K562 (cell line): ENCODE measurements around the gene ATP4B. TPM values are rescaled to one million over a fixed set of nuclear protein-coding genes. Genes with fewer than 3 reads are reported as not detected.
A peak's percentile ranks its signal among the peaks of the same experiment; 100 is the strongest.

Experiments
- ATAC-seq: fragments of 200-7000 bp; cut with Tn5 transposase; 3 replicates; pipeline ENCODE4 v1.9.1; 2020; ENCODE audit warnings: moderate library complexity
- BruUV-seq: library from RNA; stranded (reverse); fragments of 400-500 nt; replicated peaks from 2 replicates; lab custom pipeline; 2021; lab: Mats Ljungman, UMichigan
- CTCF ChIA-PET: fragments of 300-600 bp; formaldehyde crosslinking; extraction: SDS; loops from one replicate; lab custom pipeline; 2021; ENCODE audit warnings: low intra/inter-chr PET ratio; lab: Yijun Ruan, JAX
- POLR2A ChIA-PET: fragments of 300-600, 350-650 bp; sonication (Branson Sonifier 250); formaldehyde crosslinking; extraction: SDS; loops from one replicate; lab custom pipeline; 2021; ENCODE audit warnings: antibody characterized with exemption, inconsistent platforms; lab: Yijun Ruan, JAX
- DNase-seq, 4 experiments: peaks; one replicate each; pipeline versions ENCODE4 v3.0.0 to v3.0.0-alpha.2; 2011 to 2018; ENCODE audit warnings: low spot score in 3 of 4, mixed read lengths in 3 of 4; ENCODE audit errors: extremely low read depth in 1 of 4
- FAIRE-seq: peaks from 2 replicates; lab custom pipeline; 2011; peaks lifted over from hg19 to GRCh38; lab: Jason Lieb, UNC
- H2AFZ ChIP-seq: 2 replicates; pipeline ENCODE4 v1.6.0; 2011; ENCODE audit warnings: low read depth, low read length, control low read depth, inconsistent platforms
- H3K27ac ChIP-seq: fragments of 200-600 bp; 3 replicates; pipeline ENCODE4 v1.8.0; 2011; ENCODE audit warnings: low read depth, mild to moderate bottlenecking, control low read depth, inconsistent platforms, low read length, moderate library complexity, mixed read lengths; ENCODE audit errors: extremely low read depth
- H3K27me3 ChIP-seq, 2 experiments: fragments of 300-600 bp in 1 of 2; 2 replicates in 1 of 2; 3 replicates in 1 of 2; pipeline versions ENCODE4 v1.6.0 to v1.8.0; 2011; ENCODE audit warnings: inconsistent platforms in 2 of 2, low read length in 2 of 2, mild to moderate bottlenecking in 1 of 2, mixed read lengths in 1 of 2, moderate library complexity in 1 of 2; ENCODE audit not compliant: control insufficient read depth in 2 of 2, insufficient read depth in 2 of 2
- H3K36me3 ChIP-seq: fragments of 300-600 bp; 3 replicates; pipeline ENCODE4 v1.8.0; 2011; ENCODE audit warnings: mild to moderate bottlenecking, low read length, inconsistent platforms; ENCODE audit not compliant: control insufficient read depth, insufficient read depth
- H3K4me1 ChIP-seq, 2 experiments: fragments of 200-600 bp in 1 of 2; replicated peaks in 1 of 2; 2 replicates in 1 of 2; 3 replicates in 1 of 2; pipeline versions ENCODE4 v1.5.1 to v1.8.0; 2011; ENCODE audit warnings: inconsistent platforms in 2 of 2, low read length in 2 of 2, mild to moderate bottlenecking in 1 of 2, mixed read lengths in 1 of 2, moderate library complexity in 1 of 2; ENCODE audit not compliant: control insufficient read depth in 2 of 2, insufficient read depth in 2 of 2
- H3K4me2 ChIP-seq: 2 replicates; pipeline ENCODE4 v1.6.1; 2011; ENCODE audit warnings: low read length, control low read depth, inconsistent platforms, mixed read lengths; ENCODE audit not compliant: insufficient read depth
- H3K4me3 ChIP-seq: fragments of 200-600 bp; sonication (generic), shearing (Covaris generic); 2 replicates; pipeline ENCODE4 v1.5.1; 2016; ENCODE audit warnings: control low read depth, inconsistent platforms
- H3K79me2 ChIP-seq: fragments of 200-600 bp; 3 replicates; pipeline ENCODE4 v1.8.0; 2011; ENCODE audit warnings: low read length, inconsistent platforms; ENCODE audit not compliant: control insufficient read depth, insufficient read depth
- H3K9ac ChIP-seq, 2 experiments: 2 replicates each; pipeline versions ENCODE4 v1.6.0 to v1.6.1; 2011; ENCODE audit warnings: low read depth in 2 of 2, low read length in 2 of 2, control low read depth in 1 of 2, inconsistent platforms in 1 of 2, mild to moderate bottlenecking in 1 of 2, mixed read lengths in 1 of 2; ENCODE audit not compliant: insufficient read depth in 1 of 2
- H3K9me1 ChIP-seq: one replicate; pipeline ENCODE4 v1.6.0; 2011; ENCODE audit warnings: inconsistent platforms, mild to moderate bottlenecking, low read length, moderate library complexity; ENCODE audit not compliant: control insufficient read depth, insufficient read depth
- H3K9me3 ChIP-seq: replicated peaks from 2 replicates; pipeline ENCODE4 v1.5.1; 2011; ENCODE audit warnings: low read depth, low read length, inconsistent platforms; ENCODE audit not compliant: control insufficient read depth, insufficient read depth
- H4K20me1 ChIP-seq: replicated peaks from 2 replicates; pipeline ENCODE4 v1.6.1; 2011; ENCODE audit warnings: low read length, inconsistent platforms, mixed read lengths; ENCODE audit not compliant: control insufficient read depth, insufficient read depth
- CREB1 ChIP-seq, 2 experiments: sonication (generic) in 1 of 2; formaldehyde crosslinking in 1 of 2; IDR thresholded peaks; 2 replicates each; pipeline versions ENCODE4 v1.6.1 to v1.8.0; 2012 to 2022; ENCODE audit warnings: inconsistent platforms in 1 of 2, mild to moderate bottlenecking in 1 of 2, missing genetic modification reagents in 1 of 2, moderate library complexity in 1 of 2
- GATA2 ChIP-seq: sonication (generic); formaldehyde crosslinking; IDR thresholded peaks from 2 replicates; pipeline ENCODE4 v1.4.0; 2020; ENCODE audit warnings: mild to moderate bottlenecking, missing genetic modification reagents
- HMBOX1 ChIP-seq: sonication (generic); IDR thresholded peaks from 2 replicates; pipeline ENCODE4 v1.6.1; 2016
- ILK ChIP-seq: fragments of 450-650 bp; IDR thresholded peaks from 2 replicates; pipeline ENCODE4 v1.6.1; 2016; ENCODE audit warnings: missing genetic modification characterization, low read depth, mild to moderate bottlenecking, missing compliant biosample characterization, moderate library complexity, borderline replicate concordance
- PTBP1 ChIP-seq: fragments of 200-400 bp; formaldehyde crosslinking; IDR thresholded peaks from 2 replicates; pipeline ENCODE4 v1.6.1; 2017; ENCODE audit warnings: low read depth, low read length
- STAT5A ChIP-seq: IDR thresholded peaks from 2 replicates; pipeline ENCODE4 v1.6.1; 2012; ENCODE audit warnings: low read length, inconsistent platforms, borderline replicate concordance
- ZNF282 ChIP-seq: sonication (generic); formaldehyde crosslinking; IDR thresholded peaks from 2 replicates; pipeline ENCODE4 v1.8.1; 2023; ENCODE audit warnings: missing genetic modification reagents
- ZNF354B ChIP-seq: fragments of 250-450 bp; sonication (Bioruptor Pico); IDR thresholded peaks from 2 replicates; pipeline ENCODE4 v1.4.0; 2020
- ZNF444 ChIP-seq: fragments of 250-450 bp; sonication (Bioruptor Pico); IDR thresholded peaks from 2 replicates; pipeline ENCODE4 v1.4.0; 2020; ENCODE audit warnings: mild to moderate bottlenecking, moderate library complexity
- ZNF584 ChIP-seq: fragments of 200-800 bp; sonication (Bioruptor generic); IDR thresholded peaks from 2 replicates; pipeline ENCODE4 v1.6.1; 2016; ENCODE audit warnings: low read depth, mild to moderate bottlenecking, missing genetic modification characterization, missing compliant biosample characterization
- WGBS: fragments of 100-300 bp; shearing (Covaris generic); methylation state at CpG from one replicate; pipeline ENCODE4 v1.1.6; 2016; ENCODE audit warnings: low coverage, mixed read lengths; ENCODE audit not compliant: insufficient coverage; ENCODE audit errors: missing lambda C conversion rate; 5-methylcytosine and 5-hydroxymethylcytosine counted together
- in situ Hi-C: fragments of 300-500 bp; cut with MboI; formaldehyde crosslinking; loops from 4 replicates; pipeline ENCODE4 v1.15.0; 2018; ENCODE audit warnings: inconsistent platforms, mixed read lengths
- intact Hi-C: fragments of 100-400 bp; cut with micrococcal nuclease; formaldehyde crosslinking; loops from 2 replicates; pipeline ENCODE4 v1.14.2; 2022
- polyA plus RNA-seq, 8 experiments: library from polyadenylated mRNA; depleted of rRNA in 4 of 8; stranded (reverse) in 5 of 8; unstranded in 3 of 8; fragments of >200 nt; fragmentation: Nextera tagmentation in 2 of 8; fragmentation: Illumina TruSeq in 1 of 8; extraction: Ambion mirVana in 2 of 8; extraction: Trizol in 1 of 8; gene quantifications; 2 replicates each; pipeline versions ENCODE4 v1.2.1 to v1.2.3, GENCODE V29; 2011 to 2014; ENCODE audit warnings: inconsistent platforms in 1 of 8, missing spikeins in 1 of 8
- total RNA-seq, 7 experiments: library from RNA; depleted of rRNA in 6 of 7; stranded (reverse); fragments of >200 nt in 6 of 7; fragmentation: Illumina TruSeq in 2 of 7; extraction: Trizol in 2 of 7; gene quantifications; 2 replicates each; pipeline versions ENCODE4 v1.2.1 to v1.2.3, GENCODE V29; 2011 to 2021; ENCODE audit warnings: low replicate concordance in 1 of 7
- TF ChIP-seq, protein P1 (sequence below): fragments of 450-650 bp; IDR thresholded peaks from 2 replicates; pipeline ENCODE4 v1.7.0; 2016; ENCODE audit warnings: borderline replicate concordance

The ATP4B gene
- total and polyA plus RNA-seq, 9 of the 15 experiments (the other 6 are each of a cell fraction or from before 2014, with no cell fraction given) = not detected

DNA sequence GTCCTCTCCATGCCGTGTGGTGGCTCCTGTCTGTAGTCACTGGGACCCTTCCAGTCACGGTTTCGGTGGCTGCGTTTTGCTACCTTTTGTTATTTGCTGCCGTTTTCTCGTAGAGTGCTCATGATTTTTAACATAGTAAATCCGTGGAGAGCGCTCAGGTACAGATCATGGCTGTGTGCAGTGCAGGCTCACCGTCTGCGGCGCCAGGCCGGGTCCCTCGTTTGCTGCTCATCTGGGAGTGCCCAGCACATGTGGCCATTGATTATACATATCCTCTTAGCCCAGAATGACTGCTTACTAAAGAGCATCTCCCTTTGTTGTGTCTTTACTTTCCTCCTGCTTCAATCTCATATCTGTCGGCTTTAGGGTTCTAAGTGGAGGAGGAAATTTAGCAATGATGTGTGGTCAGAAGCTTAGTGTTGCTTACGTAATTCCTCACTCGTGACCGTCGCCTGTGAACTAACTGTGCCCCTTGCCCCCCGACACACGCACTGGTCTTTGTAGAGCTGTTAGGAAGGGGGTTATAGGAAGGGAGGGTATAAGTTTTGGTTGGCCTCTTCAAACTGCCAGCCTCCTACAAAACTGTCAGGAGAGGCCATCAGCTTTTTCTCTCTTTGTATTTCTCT lies 41.6 kb downstream of the ATP4B start:
- Histone ChIP-seq H3K36me3 (peaks cover 72% of the 10 kb centered on the region; the same call in 2 of the 3 replicates), H3K9me3 (no peaks in the 10 kb centered on the region), H3K27ac (no peak overlapping the region), H3K4me1 (peaks cover 0 to 9% of the 10 kb centered on the region in 2 experiments; a peak in 2 of 5 replicates), H3K79me2 (peaks cover 86% of the 10 kb centered on the region), H3K9me1 (no peaks in the 10 kb centered on the region), H3K4me3 (no peak overlapping the region), H4K20me1 (no peaks in the 10 kb centered on the region; the same call in none of the 2 replicates), H3K9ac (no peak overlapping the region), H3K27me3 (no peaks in the 10 kb centered on the region), H3K4me2 (no peak overlapping the region), H2AFZ (no peak overlapping the region)
- TF ChIP-seq ZNF282 (no peak), ILK (tag) (no peak), ZNF354B (CRISPR knock-in tag) (no peak), ZNF584 (CRISPR knock-in tag) (no peak)
- POLR2A ChIA-PET = interaction anchor here (0.7 kb wide), 1 partner anchor 11 kb away, joined by 3 read pairs; no protein-coding TSS in a partner anchor
- DNase-seq (no peak), ATAC-seq (no peak), FAIRE-seq (no peak)
- CTCF ChIA-PET = no interaction called here
- BruUV-seq = no TSS peak
- intact Hi-C loops = no loop called here
- in situ Hi-C loops = no loop called here
- 93% methylated on average over 14 of the region's 20 CpGs for WGBS

DNA sequence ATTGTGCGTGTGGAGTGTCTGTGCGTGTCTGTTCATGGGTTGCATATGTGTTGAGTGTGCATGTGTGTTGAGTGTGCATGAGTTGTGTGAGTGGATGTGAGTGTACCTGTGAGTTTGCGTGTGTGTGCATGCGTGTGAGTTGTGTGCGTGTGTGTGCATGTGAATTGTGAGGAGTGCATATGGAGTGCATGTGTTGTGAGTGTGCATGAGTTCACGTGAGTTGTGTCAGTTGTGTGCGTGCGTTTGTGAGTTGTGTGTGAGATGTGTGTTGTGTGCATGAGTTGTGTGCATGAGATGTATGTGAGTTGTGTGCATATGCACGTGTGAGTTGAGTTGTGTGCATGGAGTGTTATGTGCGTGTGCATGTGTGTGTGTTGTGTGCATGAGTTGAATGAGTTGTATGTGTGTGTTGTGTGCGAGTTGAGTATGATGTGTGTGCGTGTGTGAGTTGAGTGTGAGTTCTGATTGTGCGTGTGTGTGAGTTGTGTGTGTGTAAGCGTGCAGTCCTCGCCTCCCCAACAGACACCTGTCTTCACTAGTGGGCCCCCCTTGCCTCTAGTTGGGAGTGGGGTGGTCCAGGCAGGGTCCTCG lies 44.1 kb downstream of the ATP4B start:
- no peaks in the 10 kb centered on the region for H3K9me3 ChIP-seq
- CTCF ChIA-PET = no interaction called here
- H3K4me1 ChIP-seq = peaks cover 0 to 9% of the 10 kb centered on the region in 2 experiments; a peak in 2 of 5 replicates
- ATAC-seq (no peak), FAIRE-seq (no peak), DNase-seq (no peak)
- H3K9ac ChIP-seq = no peak overlapping the region
- in situ Hi-C loops = no loop called here
- no peak overlapping the region for H2AFZ ChIP-seq
- peaks cover 90% of the 10 kb centered on the region for H3K79me2 ChIP-seq
- WGBS = 89% methylated on average over 9 of the region's 16 CpGs
- peaks cover 82% of the 10 kb centered on the region; the same call in 2 of the 3 replicates for H3K36me3 ChIP-seq
- no peak overlapping the region for H3K4me3 ChIP-seq
- no peaks in the 10 kb centered on the region for H3K27me3 ChIP-seq
- BruUV-seq = no TSS peak
- intact Hi-C loops = no loop called here
- POLR2A ChIA-PET = no interaction called here
- H3K9me1 ChIP-seq = no peaks in the 10 kb centered on the region
- H3K27ac ChIP-seq = no peak overlapping the region
- H3K4me2 ChIP-seq = no peak overlapping the region
- H4K20me1 ChIP-seq = no peaks in the 10 kb centered on the region; the same call in none of the 2 replicates
- TF ChIP-seq ZNF444 (CRISPR knock-in tag) (no peak), CREB1 (IDR thresholded peaks at IDR 0.05) (no peak), CREB1 (CRISPR knock-in tag; IDR thresholded peaks at IDR 0.05) (no peak), HMBOX1 (no peak), STAT5A (0 out of 2 replicates have a peak, but pooled peaks have one; percentile 5), GATA2 (no peak), PTBP1 (no peak)
- TF ChIP-seq, protein P1, sequence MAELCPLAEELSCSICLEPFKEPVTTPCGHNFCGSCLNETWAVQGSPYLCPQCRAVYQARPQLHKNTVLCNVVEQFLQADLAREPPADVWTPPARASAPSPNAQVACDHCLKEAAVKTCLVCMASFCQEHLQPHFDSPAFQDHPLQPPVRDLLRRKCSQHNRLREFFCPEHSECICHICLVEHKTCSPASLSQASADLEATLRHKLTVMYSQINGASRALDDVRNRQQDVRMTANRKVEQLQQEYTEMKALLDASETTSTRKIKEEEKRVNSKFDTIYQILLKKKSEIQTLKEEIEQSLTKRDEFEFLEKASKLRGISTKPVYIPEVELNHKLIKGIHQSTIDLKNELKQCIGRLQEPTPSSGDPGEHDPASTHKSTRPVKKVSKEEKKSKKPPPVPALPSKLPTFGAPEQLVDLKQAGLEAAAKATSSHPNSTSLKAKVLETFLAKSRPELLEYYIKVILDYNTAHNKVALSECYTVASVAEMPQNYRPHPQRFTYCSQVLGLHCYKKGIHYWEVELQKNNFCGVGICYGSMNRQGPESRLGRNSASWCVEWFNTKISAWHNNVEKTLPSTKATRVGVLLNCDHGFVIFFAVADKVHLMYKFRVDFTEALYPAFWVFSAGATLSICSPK = no peak
